ENCODE data around the gene MTTP.

The MTTP gene

DNA sequence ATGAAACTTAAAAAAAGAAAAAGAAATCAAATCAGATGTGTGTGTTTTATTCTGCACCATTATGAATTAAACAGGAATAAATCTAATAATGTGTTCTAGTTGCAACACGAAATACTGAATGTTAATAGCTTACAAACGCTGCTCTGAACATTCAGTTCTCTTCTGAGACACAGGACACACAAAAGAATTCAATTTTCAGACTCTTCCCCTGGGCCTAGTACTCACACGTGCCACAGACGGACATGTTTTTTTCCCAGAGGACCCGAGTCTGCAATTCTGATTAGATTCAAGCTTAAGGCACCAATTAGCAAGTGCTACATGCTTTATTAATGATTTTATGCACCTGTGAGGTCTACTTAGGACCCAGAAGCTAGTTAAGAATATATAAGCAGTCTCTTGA is 62.5 kb downstream of the MTTP start:
- DNase-seq (ENCODE audit: extremely low read depth in 1 of 2, low read depth in 1 of 2) = no peak

DNA sequence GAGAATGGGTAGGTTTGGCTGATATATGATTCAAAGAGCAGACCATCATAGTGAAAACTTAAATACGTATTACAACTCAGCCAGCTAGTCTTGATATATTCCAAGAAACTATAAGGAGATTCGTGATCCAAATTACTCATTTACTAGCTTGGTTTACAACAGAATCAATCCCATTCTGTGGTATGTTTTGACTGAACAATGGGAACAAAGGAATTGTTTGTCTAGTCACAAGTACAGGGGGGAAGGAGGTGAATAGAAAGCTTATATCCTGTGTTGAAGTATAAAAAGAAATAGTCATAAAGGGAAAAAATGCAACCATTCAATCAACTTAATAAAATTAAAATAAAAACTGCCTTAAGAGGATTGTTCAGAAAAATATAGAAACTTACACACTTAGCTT is 66.1 kb downstream of the MTTP start:
- no peak for DNase-seq (ENCODE audit: extremely low read depth in 1 of 2, low read depth in 1 of 2)

DNA sequence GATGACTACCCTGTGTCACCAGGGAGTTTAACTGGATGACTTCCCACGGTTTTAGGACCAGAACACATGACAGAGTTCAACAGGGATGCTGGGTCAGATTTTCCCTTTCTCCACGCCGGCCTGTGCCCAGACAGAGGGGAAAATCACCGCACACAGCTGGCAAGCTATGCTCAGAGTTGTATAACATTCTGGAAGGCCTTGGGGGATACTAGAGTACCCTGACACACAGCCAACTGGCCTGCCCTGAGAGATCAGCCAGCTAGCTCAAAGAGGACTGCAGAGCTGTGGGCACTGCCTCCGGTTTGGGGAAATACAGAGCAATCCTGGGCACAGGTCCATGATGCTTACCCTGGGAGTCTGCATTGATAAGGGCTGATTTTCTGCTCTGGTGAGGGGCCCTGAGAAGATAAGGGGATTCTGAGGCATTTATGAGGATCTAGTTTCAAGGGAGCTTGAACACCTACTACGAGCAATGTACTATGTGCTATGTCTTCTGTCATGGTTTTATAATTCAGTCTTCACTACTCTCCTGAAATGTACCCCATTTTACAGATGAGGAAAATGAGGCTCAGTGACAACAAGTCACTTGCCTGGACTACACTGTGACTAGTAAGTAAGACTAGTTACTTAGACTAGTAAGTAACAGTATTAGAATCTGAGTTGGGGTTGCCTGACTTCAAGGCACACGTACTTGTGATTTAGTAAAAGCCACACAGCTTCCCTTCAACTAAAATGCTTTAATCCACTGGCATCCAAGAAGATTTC is 68.3 kb downstream of the MTTP start:
- no peak for DNase-seq (ENCODE audit: extremely low read depth in 1 of 2, low read depth in 1 of 2)

DNA sequence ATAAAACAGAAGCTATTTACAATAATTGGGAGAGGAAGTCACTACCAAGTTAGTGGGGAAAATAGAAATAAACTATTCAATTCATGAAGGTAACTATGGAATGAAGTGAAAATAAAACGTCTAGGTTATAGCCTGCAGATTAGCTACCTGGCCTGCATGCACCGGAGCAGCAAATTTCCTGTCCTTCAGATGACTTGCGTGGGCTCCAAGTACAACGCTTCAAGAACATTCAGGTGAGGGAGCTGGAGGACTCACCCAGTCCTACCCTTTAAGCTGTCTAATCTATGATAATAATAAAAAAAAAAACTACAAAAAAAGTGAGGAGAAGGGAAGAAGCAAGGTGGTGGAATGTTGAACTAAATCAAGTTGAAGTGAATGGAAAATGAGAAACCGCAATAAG is 69.8 kb downstream of the MTTP start:
- no peak for DNase-seq (ENCODE audit: extremely low read depth in 1 of 2, low read depth in 1 of 2)

DNA sequence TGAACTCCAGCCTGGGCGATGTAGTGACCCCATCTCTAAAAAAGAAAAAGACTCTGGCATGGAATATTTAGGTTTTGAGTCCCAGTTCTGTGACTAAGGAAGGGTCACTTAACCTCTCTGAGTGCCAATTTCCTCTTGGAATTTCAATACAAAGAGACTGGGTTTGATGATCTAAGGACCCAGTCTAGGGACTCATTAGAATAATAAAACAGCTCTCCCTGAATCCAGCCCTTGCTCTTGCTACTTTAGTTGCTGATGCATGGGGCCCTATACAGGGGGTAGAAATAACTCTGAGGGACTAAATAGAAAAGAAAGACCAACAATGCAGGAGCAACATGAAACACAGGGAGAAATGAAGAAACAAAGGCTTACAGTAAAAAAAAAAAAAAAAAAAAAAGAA is 70.4 kb downstream of the MTTP start:
- no peak for DNase-seq (ENCODE audit: extremely low read depth in 1 of 2, low read depth in 1 of 2)

DNA sequence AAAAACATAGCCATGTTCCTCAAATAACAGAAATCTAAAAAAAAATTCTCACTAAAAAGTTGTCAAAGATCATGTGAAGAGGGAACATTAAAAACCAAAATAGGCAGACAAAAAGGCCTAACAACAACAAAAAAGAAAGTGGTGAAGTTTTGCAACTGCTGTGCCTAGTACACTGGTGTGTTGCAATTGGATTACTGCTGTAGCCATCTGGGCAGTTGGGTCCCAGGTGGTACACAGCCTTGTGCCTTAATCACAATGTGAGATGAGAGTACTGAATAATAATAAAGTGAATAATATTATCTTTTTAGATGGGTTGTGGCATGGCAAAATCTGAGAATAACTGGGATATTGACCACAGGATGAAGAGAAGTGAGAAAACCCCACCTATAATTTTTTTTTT is 71.0 kb downstream of the MTTP start:
- DNase-seq (ENCODE audit: extremely low read depth in 1 of 2, low read depth in 1 of 2) = no peak

DNA sequence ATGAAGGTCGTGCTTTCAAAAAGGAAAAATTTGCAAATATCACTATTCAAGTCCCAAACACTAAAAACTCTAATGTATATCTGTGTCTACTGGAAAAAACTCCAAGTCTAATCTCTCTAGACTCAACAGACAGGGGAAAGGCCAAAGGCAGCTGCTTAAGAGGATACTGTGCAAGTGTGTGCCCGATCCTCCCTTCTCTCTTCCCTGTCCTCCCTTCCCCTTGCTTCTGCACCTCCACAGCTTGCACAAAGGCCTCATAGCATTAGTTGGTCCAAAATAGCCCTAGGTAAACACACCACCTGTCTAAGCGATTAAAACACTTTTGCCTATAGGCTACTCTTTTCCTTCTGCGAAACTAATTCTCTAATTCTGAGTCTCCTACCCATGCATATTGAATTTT is 72.4 kb downstream of the MTTP start:
- DNase-seq (ENCODE audit: extremely low read depth in 1 of 2, low read depth in 1 of 2) = no peak

DNA sequence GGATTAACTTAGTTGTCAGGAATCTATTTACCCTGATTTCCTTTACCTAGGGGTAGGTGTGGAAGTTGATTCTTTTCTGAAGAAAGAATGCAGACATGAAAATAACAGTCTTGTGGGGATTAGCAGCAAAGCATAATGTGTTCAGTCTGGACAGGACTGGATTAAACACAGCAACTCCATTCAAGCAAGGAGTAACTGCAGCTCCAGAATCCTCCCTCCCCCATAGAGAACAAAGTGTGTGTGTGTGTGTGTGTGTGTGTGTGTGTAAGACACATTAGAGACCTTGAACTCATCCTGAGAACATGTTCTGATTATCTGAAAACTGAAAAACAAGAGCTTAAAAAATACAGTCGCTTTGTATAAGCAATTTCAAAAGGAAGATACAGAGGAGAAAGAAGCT is 73.7 kb downstream of the MTTP start:
- no peak for DNase-seq (ENCODE audit: extremely low read depth in 1 of 2, low read depth in 1 of 2)

DNA sequence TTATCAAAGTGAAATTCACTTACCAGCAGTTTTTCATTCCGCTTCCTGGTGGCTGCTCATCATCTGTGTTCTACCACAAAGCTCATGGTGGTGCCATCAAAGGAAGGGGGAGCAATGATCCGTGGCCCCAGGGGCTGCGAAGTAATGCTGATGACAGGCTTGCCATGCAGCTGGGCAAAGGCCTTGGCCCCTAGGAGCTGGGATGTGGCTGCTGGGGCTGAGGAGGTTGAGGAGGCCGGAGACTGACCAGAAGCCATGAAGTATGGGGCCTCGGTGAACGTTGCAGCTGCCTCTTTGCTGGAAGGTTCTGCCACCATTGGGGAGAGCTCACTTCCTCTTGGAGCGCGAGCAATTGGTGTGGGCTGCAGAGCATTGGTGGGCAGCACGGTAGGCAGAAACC is 74.6 kb downstream of the MTTP start:
- DNase-seq (ENCODE audit: extremely low read depth in 1 of 2, low read depth in 1 of 2) = no peak

DNA sequence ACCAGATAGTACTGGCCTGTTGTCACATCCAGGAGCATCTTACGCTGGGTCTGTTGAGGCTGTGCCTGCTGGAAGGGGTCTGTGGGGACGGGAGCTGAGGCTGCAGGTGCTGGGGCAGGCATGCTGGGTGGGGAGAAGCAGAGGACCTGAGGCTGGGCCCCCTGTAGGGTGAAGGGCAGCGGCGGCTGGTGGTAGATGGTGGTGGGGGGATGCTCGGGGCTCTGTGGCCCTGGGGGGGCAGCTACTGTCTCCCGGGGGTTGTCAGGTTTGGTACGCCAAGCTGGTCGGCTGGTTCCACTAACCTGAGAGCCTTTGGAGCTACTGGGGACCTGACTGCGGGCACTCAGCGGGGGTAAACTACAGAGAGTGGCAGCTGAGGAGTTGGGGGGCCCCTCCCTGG is 75.2 kb downstream of the MTTP start:
- no peak for DNase-seq (ENCODE audit: extremely low read depth in 1 of 2, low read depth in 1 of 2)

DNA sequence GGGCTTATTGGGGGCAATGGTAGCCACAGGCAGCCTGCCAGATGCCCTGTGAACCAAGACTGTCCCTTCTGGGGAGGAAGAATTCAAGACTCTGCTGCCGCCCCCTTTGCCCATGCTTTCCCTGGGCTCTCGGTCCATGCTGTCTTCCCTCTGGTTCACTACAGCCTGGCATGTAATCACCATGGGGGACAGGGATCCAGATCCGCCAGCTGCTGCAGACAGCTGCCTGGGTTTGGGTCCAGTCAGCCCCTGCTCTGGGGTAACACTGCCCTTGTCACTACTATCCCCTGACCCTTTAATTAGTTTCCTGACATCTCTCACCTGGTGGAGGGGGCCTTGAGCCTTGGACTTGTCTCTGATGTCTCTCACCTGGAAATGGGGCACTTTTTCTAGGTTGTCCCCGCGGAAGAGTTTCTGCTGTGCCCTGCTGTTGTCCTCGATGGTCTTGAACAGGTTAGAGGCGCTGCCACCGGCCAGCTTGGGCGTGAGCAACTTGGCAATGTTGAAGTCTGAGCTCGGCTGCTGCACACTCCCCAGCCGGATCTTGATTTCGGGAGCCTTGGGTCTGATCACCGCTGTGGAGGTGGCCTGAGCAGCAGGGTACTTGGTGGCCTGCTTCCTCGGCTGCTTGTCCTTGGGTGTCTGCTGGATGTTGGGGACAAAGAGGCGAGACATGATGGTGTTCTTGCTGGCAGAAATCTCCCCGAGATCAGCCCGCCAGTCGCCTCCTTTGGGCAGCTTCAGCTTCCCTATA is 76.6 kb downstream of the MTTP start:
- no peak for DNase-seq (ENCODE audit: extremely low read depth in 1 of 2, low read depth in 1 of 2)

DNA sequence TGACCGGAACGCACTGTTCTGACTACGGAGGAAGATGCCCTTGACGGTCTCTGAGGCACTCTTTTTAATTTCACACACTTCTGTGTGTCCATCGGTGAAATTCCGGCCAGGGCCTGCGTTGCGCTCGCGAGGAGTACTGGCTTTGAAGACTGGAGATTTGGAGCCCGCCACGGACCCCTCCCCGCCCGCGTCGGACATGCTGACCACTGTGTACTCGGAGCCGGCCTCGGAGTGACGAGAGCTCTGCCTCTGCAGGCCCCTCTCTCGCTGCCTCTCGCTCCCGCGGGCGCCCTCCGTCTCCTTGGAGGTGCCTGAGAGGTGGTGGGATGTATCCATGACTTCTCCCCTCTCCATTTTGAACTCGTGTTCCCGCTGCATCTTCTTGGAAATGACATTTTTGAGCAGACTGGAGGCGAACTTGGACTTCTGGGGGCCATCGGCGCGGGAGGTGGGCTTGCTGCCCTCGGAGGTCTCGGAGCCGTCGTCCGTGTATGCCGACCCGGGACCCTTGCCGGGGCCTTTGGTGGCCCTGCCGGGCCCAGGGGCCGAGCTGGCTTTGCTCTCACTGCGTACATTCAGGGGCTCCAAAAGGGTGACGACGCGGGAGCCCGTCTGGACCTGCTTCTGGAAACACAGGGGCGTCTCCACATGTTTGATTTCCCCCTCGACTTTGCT is 77.3 kb downstream of the MTTP start:
- DNase-seq (ENCODE audit: extremely low read depth in 1 of 2, low read depth in 1 of 2) = no peak

DNA sequence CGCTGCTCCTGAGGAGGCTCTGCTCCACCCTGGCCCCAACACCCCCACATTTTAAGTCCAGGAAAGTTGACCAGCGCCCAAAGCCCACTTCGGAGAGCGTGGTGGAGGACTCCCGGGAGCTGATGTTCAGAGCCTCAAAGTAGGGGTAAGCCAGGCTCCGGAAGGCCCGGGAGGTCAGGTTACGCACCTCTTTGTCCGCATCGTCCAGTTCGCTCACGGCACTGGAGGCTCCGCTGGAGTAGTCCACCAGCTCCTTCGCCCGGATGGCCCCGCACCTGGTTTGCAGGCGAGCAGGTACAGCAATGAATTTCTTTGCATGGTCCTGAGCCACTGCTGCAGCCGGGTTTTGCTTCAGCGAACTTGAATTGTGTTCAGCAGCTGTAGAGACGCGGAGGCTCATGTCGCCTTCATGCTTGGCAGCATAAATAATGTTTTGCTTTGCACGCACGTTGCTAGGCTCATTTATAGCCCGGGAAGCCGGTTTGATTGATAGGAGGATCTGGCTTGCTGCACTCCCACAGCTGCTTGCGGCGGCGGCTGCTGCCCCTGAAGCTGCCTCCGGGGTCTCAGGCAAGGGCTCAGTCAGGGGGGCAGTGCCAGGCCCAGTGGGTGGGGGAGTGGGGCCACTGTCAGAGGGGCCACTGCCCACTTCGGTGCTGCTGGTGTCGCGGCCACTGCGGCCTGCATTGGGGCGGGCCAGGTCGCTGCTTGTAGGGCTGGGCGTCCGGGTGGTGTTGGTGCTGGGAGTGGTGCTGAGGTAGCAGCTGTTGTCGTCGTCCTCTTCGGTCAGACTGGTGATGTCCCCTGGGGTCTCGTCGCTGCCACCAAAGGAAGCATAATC is 78.2 kb downstream of the MTTP start:
- no peak for DNase-seq (ENCODE audit: extremely low read depth in 1 of 2, low read depth in 1 of 2)

DNA sequence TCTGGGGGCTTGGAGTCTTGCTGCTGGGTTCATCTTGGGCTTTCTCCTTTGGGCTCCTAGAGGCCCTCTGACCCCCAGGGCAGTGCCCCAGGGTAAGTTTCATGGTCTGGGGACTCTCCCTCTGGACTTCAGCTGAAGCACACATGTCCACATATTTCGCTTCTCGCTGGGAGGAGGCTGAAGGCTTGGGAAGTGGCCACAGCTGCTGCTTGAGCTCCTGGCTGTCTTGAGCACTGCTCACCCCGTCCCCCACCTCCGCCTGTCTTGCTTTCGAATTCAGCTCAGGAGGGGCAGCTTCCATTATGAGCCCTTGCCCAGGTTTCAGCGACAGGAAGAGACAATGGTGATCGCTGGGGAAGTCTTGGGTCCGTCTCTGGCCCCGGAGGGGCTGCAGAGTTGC is 79.3 kb downstream of the MTTP start:
- no peak for DNase-seq (ENCODE audit: extremely low read depth in 1 of 2, low read depth in 1 of 2)

DNA sequence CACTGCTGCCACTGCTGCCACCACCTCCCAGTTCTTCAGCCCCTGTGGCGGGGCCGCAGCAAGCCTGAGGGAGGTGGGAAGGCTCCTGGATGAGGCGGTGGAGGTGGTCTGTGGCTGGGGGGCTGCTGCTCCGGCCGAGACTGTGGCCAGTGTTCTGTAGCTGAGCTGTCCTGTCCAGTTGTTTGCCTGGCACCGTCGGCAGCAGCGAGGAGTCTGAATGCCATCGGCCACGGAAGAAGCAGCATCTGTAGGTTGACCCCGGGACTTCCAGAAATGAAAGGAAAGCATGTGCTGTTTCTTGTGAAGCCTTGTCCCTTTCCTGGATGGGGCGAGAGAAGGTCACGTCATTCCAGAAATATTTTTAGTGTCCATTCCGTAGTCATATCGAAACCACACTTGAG is 79.7 kb downstream of the MTTP start:
- DNase-seq (ENCODE audit: extremely low read depth in 1 of 2, low read depth in 1 of 2) = no peak

DNA sequence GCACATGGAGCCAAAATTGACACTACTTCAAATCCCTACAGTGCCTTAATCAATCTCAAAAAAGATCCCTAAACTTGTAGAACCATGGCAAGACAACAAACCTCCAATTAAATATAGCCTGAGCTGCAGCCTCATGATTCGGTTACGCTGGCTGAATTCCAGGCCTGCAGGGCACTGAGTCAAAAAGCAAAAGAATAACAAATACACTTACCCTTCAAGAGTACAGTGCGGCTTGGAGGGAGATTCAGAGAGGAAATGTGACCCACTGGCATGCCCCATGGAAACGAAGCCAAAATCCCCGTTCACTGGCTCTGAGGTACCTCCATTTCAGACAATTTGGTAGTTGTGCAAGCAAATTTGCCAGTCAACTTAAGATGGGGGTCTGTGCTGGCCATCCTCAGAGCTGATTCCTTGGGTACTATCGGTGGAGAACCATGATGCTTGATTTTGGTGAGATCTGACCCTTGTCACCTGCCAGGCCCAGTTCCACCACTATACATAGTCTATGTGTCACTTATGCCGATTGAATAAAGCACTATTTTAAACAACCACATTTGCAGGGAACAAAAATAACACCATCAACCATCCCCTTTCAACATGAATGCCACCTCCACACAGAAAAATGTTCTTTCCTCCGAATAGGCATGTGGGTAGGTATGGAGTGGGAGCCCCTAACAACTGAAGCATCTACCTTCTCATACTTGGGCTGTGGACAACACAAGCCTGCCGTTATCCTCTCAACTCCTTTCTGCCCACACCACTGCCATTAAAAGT is 80.9 kb downstream of the MTTP start:
- no peak for DNase-seq (ENCODE audit: extremely low read depth in 1 of 2, low read depth in 1 of 2)

DNA sequence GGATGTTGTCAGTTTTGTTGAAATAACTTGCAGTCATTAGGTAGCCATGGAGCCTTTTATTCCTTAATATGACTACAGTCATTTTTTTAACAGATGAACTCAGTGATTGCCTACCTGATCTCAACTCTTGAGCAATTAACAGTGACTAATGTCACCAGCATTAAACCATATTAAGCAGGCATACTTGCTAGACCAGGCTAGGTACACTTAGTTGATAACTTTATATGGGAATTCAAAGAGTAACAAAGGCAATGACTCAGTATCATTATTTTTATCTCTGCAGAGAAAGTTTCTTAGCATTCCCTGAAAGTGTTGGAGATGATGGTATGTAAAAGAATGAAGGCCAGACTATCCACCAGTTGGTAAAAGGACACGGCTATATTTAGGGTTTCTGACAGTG is 83.2 kb downstream of the MTTP start, which contains the start of gene C4orf54:
Gene C4orf54 (minus strand): TSS at position 31 of the 400 bp plus-strand sequence. CDS start 3,180 bp downstream, outside the sequence.
- no peak for DNase-seq (ENCODE audit: extremely low read depth in 1 of 2, low read depth in 1 of 2)

DNA sequence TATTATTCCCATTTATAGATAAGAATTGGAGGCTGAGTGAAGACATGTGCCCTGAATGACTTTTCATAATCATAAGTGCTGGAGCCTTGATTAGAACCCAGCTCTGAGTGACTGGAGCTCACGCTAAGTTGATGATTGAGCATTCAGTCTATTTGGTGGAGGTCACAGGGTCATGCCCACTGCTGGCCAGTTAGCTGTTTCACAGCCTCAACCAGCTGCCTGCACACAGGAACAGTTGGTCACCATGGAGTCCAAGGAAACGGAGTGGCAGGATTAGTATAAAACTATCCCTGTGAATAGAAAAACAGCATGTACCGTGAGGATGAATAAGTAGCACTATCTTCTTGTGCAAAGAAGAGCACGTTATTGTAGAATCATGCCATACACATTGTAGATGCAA is 84.0 kb downstream of the MTTP start:
- no peak for DNase-seq (ENCODE audit: extremely low read depth in 1 of 2, low read depth in 1 of 2)

DNA sequence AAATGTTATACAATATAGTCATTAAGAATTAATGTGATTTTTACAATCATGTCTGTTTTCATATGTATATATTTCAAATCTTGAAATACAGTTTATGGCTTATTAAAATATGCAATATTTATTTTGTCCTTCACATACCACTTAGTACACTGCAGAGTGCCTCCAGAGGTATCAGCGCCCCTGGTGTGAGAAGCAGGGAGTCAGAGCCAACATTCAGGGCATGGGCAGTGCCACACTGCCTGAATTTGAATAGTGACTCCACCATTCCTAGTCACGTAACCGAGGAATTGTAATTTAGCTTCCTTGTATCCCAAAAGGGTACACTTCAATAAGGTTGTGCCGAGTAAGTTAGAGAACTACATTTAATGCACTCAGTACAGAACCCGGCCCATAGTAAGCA is 87.3 kb downstream of the MTTP start:
- no peak for DNase-seq (ENCODE audit: extremely low read depth in 1 of 2, low read depth in 1 of 2)

DNA sequence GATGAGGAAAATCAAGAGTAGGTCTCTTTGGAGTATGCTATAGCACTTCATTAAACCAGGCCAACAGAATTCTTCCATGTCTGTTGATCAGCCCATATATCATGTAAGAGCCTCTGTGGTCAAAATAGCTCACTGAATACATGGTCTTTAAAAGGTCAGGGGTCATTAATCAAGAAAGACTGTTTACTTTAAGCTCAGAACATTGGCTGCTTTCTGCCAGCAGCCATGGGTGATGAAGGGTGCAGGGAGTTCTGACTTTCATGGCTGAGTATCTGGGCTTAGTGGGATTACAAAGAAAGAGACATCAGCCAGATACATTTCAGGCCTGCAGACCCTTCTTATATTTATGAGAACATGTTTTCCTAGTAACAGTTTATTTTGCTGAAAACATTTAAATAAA is 90.1 kb downstream of the MTTP start:
- DNase-seq (ENCODE audit: extremely low read depth in 1 of 2, low read depth in 1 of 2) = no peak

All from stimulated activated CD8-positive, alpha-beta memory T cell treated with anti-CD3 and anti-CD28 coated beads, Interleukin-7, amount 100 ng/mL, for 48 hours (primary cell).